Aorta (tissue), 5 donors: ENCODE results near the gene PNPLA7. TPM values are rescaled to one million over a fixed set of nuclear protein-coding genes. Genes with fewer than 3 reads are reported as not detected.

Experiments used
- ATAC-seq: fragments of 200-7000 bp; cut with Tn5 transposase; one replicate; pipeline ENCODE4 v1.9.1; 2022; ENCODE audit warnings: moderate library complexity; ENCODE audit not compliant: low FRiP score
- DNase-seq, 2 donors: peaks; one replicate each; pipeline ENCODE4 v3.0.0-alpha.2; 2020
- H3K27ac ChIP-seq, 2 donors: one replicate each; pipeline ENCODE4 v1.5.1; 2013; ENCODE audit warnings: low read length in 2 of 2, mild to moderate bottlenecking in 2 of 2, moderate library complexity in 2 of 2, control low read depth in 1 of 2, inconsistent platforms in 1 of 2, low read depth in 1 of 2
- H3K27me3 ChIP-seq, 2 donors: one replicate each; pipeline ENCODE4 v1.6.1; 2013; ENCODE audit warnings: control low read depth in 1 of 2, low read length in 1 of 2, mild to moderate bottlenecking in 1 of 2, moderate library complexity in 1 of 2; ENCODE audit not compliant: insufficient read depth in 2 of 2, control insufficient read depth in 1 of 2
- H3K36me3 ChIP-seq, 2 donors: one replicate each; pipeline ENCODE4 v1.6.1; 2013; ENCODE audit warnings: control low read depth in 1 of 2, low read length in 1 of 2, mild to moderate bottlenecking in 1 of 2; ENCODE audit not compliant: insufficient read depth in 2 of 2, control insufficient read depth in 1 of 2
- H3K4me1 ChIP-seq, 2 donors: one replicate each; pipeline ENCODE4 v1.6.1; 2013; ENCODE audit warnings: low read length in 2 of 2, control low read depth in 1 of 2, mild to moderate bottlenecking in 1 of 2, moderate library complexity in 1 of 2; ENCODE audit not compliant: insufficient read depth in 2 of 2, control insufficient read depth in 1 of 2
- H3K4me3 ChIP-seq, 2 donors: one replicate each; pipeline ENCODE4 v1.5.1; 2013; ENCODE audit warnings: low read length in 2 of 2, control low read depth in 1 of 2, mild to moderate bottlenecking in 1 of 2
- H3K9me3 ChIP-seq: one replicate; pipeline ENCODE4 v1.6.1; 2013; ENCODE audit warnings: mild to moderate bottlenecking, low read length; ENCODE audit not compliant: control insufficient read depth
- WGBS, 2 donors: extraction: QIAGEN DNeasy Blood & Tissue Kit; methylation state at CpG; one replicate each; pipeline ENCODE4 v1.1.7; 2013; 5-methylcytosine and 5-hydroxymethylcytosine counted together
- intact Hi-C, 2 donors: fragments of 100-400 bp; cut with DNase I; formaldehyde crosslinking; loops; one replicate each; pipeline versions ENCODE4 v1.14.2 to v1.15.0; 2022
- polyA plus RNA-seq, 2 donors: library from polyadenylated mRNA; stranded (reverse); fragments of 200-250 nt; gene quantifications; one replicate each; pipeline ENCODE4 v1.2.3, GENCODE V29; 2013
- total RNA-seq, 2 donors: library from RNA; stranded (reverse); fragmentation: NEBNext Ultra II Directional; extraction: Animal tissue kit (Norgen Biotek cat#: 25700); gene quantifications; one replicate each; pipeline ENCODE4 v1.2.1, GENCODE V29; 2021
- donor health status: healthy with polysubstance abuse.
- donor health status: Bipolar disorder and iron deficiency.
- donor health status: DM: no; HTN: no; CAD: no.
- donor health status: DM: no; HTN: no; CAD: no.
- donor health status: DM: yes; HTN: yes; CAD: no.

The PNPLA7 gene
- total and polyA plus RNA-seq, 4 donors = 2.1 to 36.6 (median 9.0) TPM

GRCh38 chr9:137509198-137509597 is 41.0 kb downstream of the PNPLA7 start:
- no peaks in the 10 kb centered on the region for H3K36me3 ChIP-seq
- no peaks in the 10 kb centered on the region for H3K27me3 ChIP-seq
- no peaks in the 10 kb centered on the region for H3K4me1 ChIP-seq
- H3K27ac ChIP-seq = no peak overlapping the region
- no peaks in the 10 kb centered on the region for H3K9me3 ChIP-seq
- ATAC-seq (no peak), DNase-seq (no peak)
- 88 to 90% methylated on average over 14 of the region's 14 CpGs for whole genome bisulfite sequencing, 2 donors
- no peak overlapping the region for H3K4me3 ChIP-seq
- intact Hi-C loops = no loop called here

GRCh38 chr9:137506702-137507171 is 43.5 kb downstream of the PNPLA7 start:
- Histone ChIP-seq H3K36me3 (no peaks in the 10 kb centered on the region), H3K9me3 (no peaks in the 10 kb centered on the region), H3K4me3 (no peak overlapping the region), H3K27me3 (no peaks in the 10 kb centered on the region), H3K27ac (no peak overlapping the region), H3K4me1 (no peaks in the 10 kb centered on the region)
- no peak for ATAC-seq
- DNase-seq = no peak
- intact Hi-C loops = no loop called here
- 92% methylated on average over 26 of the region's 26 CpGs for WGBS, 2 donors

GRCh38 chr9:137506274-137506673 is 43.9 kb downstream of the PNPLA7 start:
- intact Hi-C loops = no loop called here
- no peak for ATAC-seq
- Histone ChIP-seq H3K27me3 (no peaks in the 10 kb centered on the region), H3K9me3 (no peaks in the 10 kb centered on the region), H3K36me3 (no peaks in the 10 kb centered on the region), H3K4me3 (no peak overlapping the region), H3K4me1 (no peaks in the 10 kb centered on the region), H3K27ac (no peak overlapping the region)
- no peak for DNase-seq
- 88 to 92% methylated on average over 15 of the region's 15 CpGs for WGBS, 2 donors

- intact Hi-C loops = no loop called here
- no peak overlapping the region for H3K27ac ChIP-seq
- no peaks in the 10 kb centered on the region for H3K4me1 ChIP-seq
- H3K27me3 ChIP-seq = no peaks in the 10 kb centered on the region
- no peaks in the 10 kb centered on the region for H3K36me3 ChIP-seq
- no peaks in the 10 kb centered on the region for H3K9me3 ChIP-seq
- ATAC-seq = no peak
- no peak overlapping the region for H3K4me3 ChIP-seq
- DNase-seq = no peak
- WGBS, 2 donors = 93 to 94% methylated on average over 28 of the region's 28 CpGs
Measured at GRCh38 chr9:137505421-137506140, 44.6 kb downstream of the PNPLA7 start.

GRCh38 chr9:137504432-137504777 is 45.8 kb downstream of the PNPLA7 start:
- intact Hi-C loops = no loop called here
- WGBS, 2 donors = 87 to 93% methylated on average over 7 of the region's 7 CpGs
- Histone ChIP-seq H3K4me3 (no peak overlapping the region), H3K4me1 (no peaks in the 10 kb centered on the region), H3K27ac (no peak overlapping the region), H3K9me3 (no peaks in the 10 kb centered on the region), H3K27me3 (no peaks in the 10 kb centered on the region), H3K36me3 (no peaks in the 10 kb centered on the region)
- no peak for ATAC-seq
- no peak for DNase-seq

GRCh38 chr9:137502008-137502911 is 47.9 kb downstream of the PNPLA7 start:
- H3K4me1 ChIP-seq = no peaks in the 10 kb centered on the region
- no peaks in the 10 kb centered on the region for H3K27me3 ChIP-seq
- no peak for DNase-seq
- H3K36me3 ChIP-seq = no peaks in the 10 kb centered on the region
- 79 to 85% methylated on average over 30 to 36 of the region's 36 CpGs for WGBS, 2 donors
- intact Hi-C loops = no loop called here
- H3K9me3 ChIP-seq = no peaks in the 10 kb centered on the region
- no peak overlapping the region for H3K27ac ChIP-seq
- no peak overlapping the region for H3K4me3 ChIP-seq
- no peak for ATAC-seq

GRCh38 chr9:137501457-137501856 is 48.7 kb downstream of the PNPLA7 start:
- DNase-seq = no peak
- 84 to 94% methylated on average over 12 of the region's 12 CpGs for WGBS, 2 donors
- intact Hi-C loops = no loop called here
- Histone ChIP-seq H3K27ac (no peak overlapping the region), H3K4me3 (no peak overlapping the region), H3K9me3 (no peaks in the 10 kb centered on the region), H3K27me3 (no peaks in the 10 kb centered on the region), H3K36me3 (no peaks in the 10 kb centered on the region), H3K4me1 (no peaks in the 10 kb centered on the region)
- ATAC-seq = no peak

- DNase-seq = no peak
Measured at GRCh38 chr9:137500666-137501397, 49.4 kb downstream of the PNPLA7 start.

More at GRCh38 chr9:137500666-137501397, 49.4 kb downstream of the PNPLA7 start:
- Histone ChIP-seq H3K4me1 (no peaks in the 10 kb centered on the region), H3K9me3 (no peaks in the 10 kb centered on the region), H3K27ac (no peak overlapping the region), H3K4me3 (no peak overlapping the region), H3K27me3 (no peaks in the 10 kb centered on the region), H3K36me3 (no peaks in the 10 kb centered on the region)
- intact Hi-C loops = no loop called here
- 96% methylated on average over 45 of the region's 45 CpGs for WGBS, 2 donors
- ATAC-seq = no peak
